Head of caudate nucleus (tissue), 42 donors: ENCODE results near the gene DEAF1.
A peak's percentile ranks its signal among the peaks of the same experiment; 100 is the strongest.

Experiments
- DNase-seq, 42 donors: peaks; one replicate each; pipeline versions ENCODE4 v3.0.0 to v3.0.0-alpha.2; 2020 to 2021; ENCODE audit warnings: mixed read lengths in 7 of 42
- intact Hi-C: fragments of 100-400 bp; cut with DNase I; formaldehyde crosslinking; loops from one replicate; pipeline ENCODE4 v1.15.0; 2022

Gene DEAF1

GRCh38 chr11:705646-706438, 10.8 kb upstream of the DEAF1 start, which contains the start of gene EPS8L2:
TSS of gene EPS8L2 (plus strand) at chr11:706231. CDS start at chr11:709408, 3,177 bp downstream.
- intact Hi-C loops: no loop called here
- DNase-seq: peak in 3 of 42 donors; percentile 30 to 58 (median 40)

GRCh38 chr11:704781-705645, 10.0 kb upstream of the DEAF1 start:
- DNase-seq: no peak
- intact Hi-C loops: no loop called here

GRCh38 chr11:704228-704674, 9.2 kb upstream of the DEAF1 start:
- intact Hi-C loops: no loop called here
- no peak for DNase-seq

GRCh38 chr11:703506-703905, 8.5 kb upstream of the DEAF1 start:
- no peak for DNase-seq
- intact Hi-C loops: no loop called here

- intact Hi-C loops: no loop called here
- peak in 5 of 42 donors; percentile 42 to 68 (median 63) for DNase-seq
Observed at GRCh38 chr11:702462-703461, 7.7 kb upstream of the DEAF1 start.

- intact Hi-C loops: no loop called here
- DNase-seq: no peak
Observed at GRCh38 chr11:701741-702461, 6.9 kb upstream of the DEAF1 start.

- intact Hi-C loops: loop anchor here (10.0 kb wide), 1 partner anchor 135 kb away; the partner anchor contains the start of genes LMNTD2 and RASSF7
- DNase-seq: no peak
Observed at GRCh38 chr11:699753-700152, 4.7 kb upstream of the DEAF1 start.

- intact Hi-C loops: loop anchor here (10.0 kb wide), 1 partner anchor 134 kb away; the partner anchor contains the start of genes LMNTD2 and RASSF7
Observed at GRCh38 chr11:699116-699508, 4.1 kb upstream of the DEAF1 start.

GRCh38 chr11:698493-699115, 3.6 kb upstream of the DEAF1 start:
- intact Hi-C loops: loop anchor here (10.0 kb wide), 1 partner anchor 134 kb away; the partner anchor contains the start of genes LMNTD2 and RASSF7
- peak in 3 of 42 donors; percentile 35 to 60 (median 53) for DNase-seq

More at GRCh38 chr11:699116-699508, 4.1 kb upstream of the DEAF1 start:
- DNase-seq: no peak

- DNase-seq: peak in 1 of 42 donors; percentile 25
- intact Hi-C loops: loop anchor here (10.0 kb wide), 1 partner anchor 133 kb away; the partner anchor contains the start of genes LMNTD2 and RASSF7
Observed at GRCh38 chr11:697811-698311, 2.8 kb upstream of the DEAF1 start.

- DNase-seq: no peak
- intact Hi-C loops: loop anchor here (10.0 kb wide), 1 partner anchor 132 kb away; the partner anchor contains the start of genes LMNTD2 and RASSF7
Observed at GRCh38 chr11:696955-697491, 2.0 kb upstream of the DEAF1 start.

GRCh38 chr11:695538-696248, 671 bp upstream of the DEAF1 start, which contains the start of gene TMEM80:
TSS of gene TMEM80 (plus strand) at chr11:695816. CDS start at chr11:695828, 12 bp downstream.
- DNase-seq: peak; percentile 93 to 100 (median 98)
- intact Hi-C loops: loop anchor here (10.0 kb wide), 1 partner anchor 131 kb away; the partner anchor contains the start of genes LMNTD2 and RASSF7

- DNase-seq: no peak
- intact Hi-C loops: loop anchor here (10.0 kb wide), 1 partner anchor 130 kb away; the partner anchor contains the start of genes LMNTD2 and RASSF7
Observed at GRCh38 chr11:695288-695537, 191 bp upstream of the DEAF1 start.

- DNase-seq: no peak
- intact Hi-C loops: loop anchor here (10.0 kb wide), 1 partner anchor 129 kb away; the partner anchor contains the start of genes LMNTD2 and RASSF7
Observed at GRCh38 chr11:693887-694562, 997 bp downstream of the DEAF1 start.

- intact Hi-C loops: loop anchor here (10.0 kb wide), 1 partner anchor 129 kb away; the partner anchor contains the start of genes LMNTD2 and RASSF7
Observed at GRCh38 chr11:693415-693831, 1.6 kb downstream of the DEAF1 start.

More at GRCh38 chr11:693415-693831, 1.6 kb downstream of the DEAF1 start:
- DNase-seq: no peak
